ENCODE data around the gene ZNF319. TPM values are rescaled to one million over a fixed set of nuclear protein-coding genes. Genes with fewer than 3 reads are reported as not detected.

Gene ZNF319
- total and polyA plus RNA-seq, 5 donors from 2014 or later = 2.6 to 13.2 (median 6.0) TPM

DNA sequence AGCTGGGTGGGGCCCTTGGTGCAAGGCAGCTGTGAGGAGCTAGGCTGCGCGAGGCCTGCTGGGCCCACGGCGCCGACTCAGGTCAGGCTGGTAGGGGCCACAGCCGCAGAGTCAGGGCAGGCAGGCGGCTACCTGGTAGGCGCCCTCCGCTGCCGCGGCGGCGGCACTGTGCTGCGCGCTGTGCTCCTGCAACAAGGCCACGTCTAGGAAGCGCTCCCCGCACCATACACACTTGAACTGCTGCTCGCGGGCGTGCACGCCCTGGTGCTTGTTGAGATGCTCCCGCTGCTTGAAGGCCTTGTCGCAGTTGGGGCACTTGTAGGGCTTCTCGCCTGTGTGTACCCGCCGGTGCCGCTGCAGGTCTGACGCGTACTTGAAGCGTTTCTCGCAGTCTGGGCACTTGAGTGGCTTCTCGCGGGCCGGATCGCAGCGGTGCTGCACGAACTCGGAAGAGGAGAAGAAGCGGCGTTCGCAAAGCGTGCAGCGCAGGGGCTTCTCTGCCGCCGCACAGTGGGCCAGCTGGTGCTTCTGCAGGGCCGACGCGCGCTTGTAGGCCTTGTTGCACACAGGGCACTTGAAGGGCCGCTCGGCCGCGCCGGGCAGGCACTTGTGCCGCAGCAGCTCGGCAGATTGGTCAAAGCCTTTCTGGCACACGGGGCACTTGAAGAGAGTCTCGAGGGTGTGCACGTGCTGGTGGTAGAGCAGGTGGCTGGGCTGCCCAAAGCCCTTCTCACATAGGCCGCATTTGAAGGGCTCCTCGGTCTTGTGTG is 3.9 kb downstream of the ZNF319 start:
- Mint-ChIP-seq H3K36me3 (peaks cover 6% of the 10 kb centered on the region), H3K27me3 (no peaks in the 10 kb centered on the region), H3K27ac (peak overlapping the region in 1 of 3 donors; percentile 92), H3K4me3 (peak overlapping the region in 1 of 4 donors; percentile 52), H3K9me3 (no peaks in the 10 kb centered on the region), H3K4me1 (peaks cover 5 to 67% (median 28%) of the 10 kb centered on the region in 4 donors)
- DNase-seq (no peak), ATAC-seq (ENCODE audit: low read depth in 2 of 2) (no peak)
- H3K36me3 ChIP-seq (ENCODE audit: control insufficient read depth, insufficient read depth, low read length) = peaks cover 22% of the 10 kb centered on the region
- peaks cover 58% of the 10 kb centered on the region for H3K4me1 ChIP-seq (ENCODE audit: control insufficient read depth, insufficient read depth, low read length, poor library complexity, severe bottlenecking)
- H3K27me3 ChIP-seq (ENCODE audit: control insufficient read depth, insufficient read depth, low read length) = no peaks in the 10 kb centered on the region
- no peaks in the 10 kb centered on the region for H3K9me3 ChIP-seq (ENCODE audit: control insufficient read depth in 2 of 2, low read length in 2 of 2)
- H3K4me3 ChIP-seq (ENCODE audit: low read depth, low read length) = no peak overlapping the region
- no peak overlapping the region for H3K27ac ChIP-seq (ENCODE audit: insufficient read depth, low read length, poor library complexity, severe bottlenecking)

DNA sequence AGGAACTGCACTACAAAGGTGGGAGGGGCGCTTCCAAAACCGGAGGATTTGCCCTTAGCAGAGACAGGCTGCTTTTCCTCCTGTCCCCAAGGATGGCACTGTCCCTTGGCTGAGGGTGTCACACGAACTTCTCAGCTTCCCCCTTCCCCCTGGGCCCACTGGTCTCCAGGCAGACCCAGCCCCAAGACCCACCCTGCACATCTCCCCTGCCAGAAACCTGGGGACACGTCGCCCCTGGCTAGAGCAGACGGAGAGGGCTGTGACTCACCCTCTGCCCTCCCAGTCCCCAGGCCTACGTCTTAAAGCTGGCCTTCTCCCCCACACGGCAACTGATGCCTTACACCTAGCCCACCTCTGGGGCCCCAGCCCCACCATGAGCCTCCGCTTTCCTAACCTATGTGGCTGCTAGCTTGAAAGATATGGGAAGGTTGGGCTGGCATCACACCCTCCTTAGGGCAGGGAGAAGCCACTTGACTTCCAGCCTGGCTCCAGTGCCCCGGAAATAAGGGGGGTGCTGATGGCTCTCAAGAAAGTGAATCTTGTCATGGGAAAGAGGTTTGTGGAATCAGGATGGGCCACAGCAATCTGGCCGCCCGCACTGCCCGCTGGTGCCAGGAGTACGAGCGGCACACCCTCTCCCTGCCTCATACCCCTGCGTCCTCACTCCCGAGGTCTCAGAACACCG is 4.6 kb downstream of the ZNF319 start:
- H3K4me3 Mint-ChIP-seq = peak overlapping the region in 1 of 4 donors; percentile 61
- no peaks in the 10 kb centered on the region for H3K27me3 ChIP-seq (ENCODE audit: control insufficient read depth, insufficient read depth, low read length)
- no peaks in the 10 kb centered on the region for H3K27me3 Mint-ChIP-seq
- H3K9me3 ChIP-seq (ENCODE audit: control insufficient read depth in 2 of 2, low read length in 2 of 2) = no peaks in the 10 kb centered on the region
- no peaks in the 10 kb centered on the region for H3K9me3 Mint-ChIP-seq
- H3K4me1 ChIP-seq (ENCODE audit: control insufficient read depth, insufficient read depth, low read length, poor library complexity, severe bottlenecking) = peaks cover 54% of the 10 kb centered on the region
- H3K4me1 Mint-ChIP-seq = peaks cover 5 to 61% (median 28%) of the 10 kb centered on the region in 4 donors
- peak overlapping the region; percentile 47 for H3K27ac ChIP-seq (ENCODE audit: insufficient read depth, low read length, poor library complexity, severe bottlenecking)
- peaks cover 22% of the 10 kb centered on the region for H3K36me3 ChIP-seq (ENCODE audit: control insufficient read depth, insufficient read depth, low read length)
- H3K27ac Mint-ChIP-seq = peak overlapping the region in 2 of 3 donors; percentile 40 to 46
- peaks cover 6% of the 10 kb centered on the region for H3K36me3 Mint-ChIP-seq
- H3K4me3 ChIP-seq (ENCODE audit: low read depth, low read length) = no peak overlapping the region
- no peak for ATAC-seq (ENCODE audit: low read depth in 2 of 2)
- no peak for DNase-seq

DNA sequence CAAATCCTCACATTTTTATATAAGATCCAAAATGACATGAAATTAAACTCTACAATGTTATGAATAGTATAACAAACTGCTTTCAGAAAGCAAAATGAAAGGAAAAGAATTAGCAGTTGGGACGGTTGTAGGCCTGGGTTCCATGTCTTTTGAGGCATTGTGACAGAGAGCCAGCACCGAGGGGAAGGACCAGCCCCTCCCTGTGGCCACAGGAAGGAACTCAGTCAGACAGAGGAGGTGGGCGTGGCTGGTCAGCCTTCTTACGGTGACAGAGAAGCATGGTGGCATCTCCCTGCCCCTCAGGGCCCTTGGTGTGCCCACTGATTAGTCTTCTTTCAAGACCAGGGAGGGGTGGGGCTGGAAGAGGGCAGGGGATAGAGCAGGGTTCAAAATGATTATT is 5.7 kb downstream of the ZNF319 start:
- Histone ChIP-seq H3K9me3 (ENCODE audit: control insufficient read depth in 2 of 2, low read length in 2 of 2) (no peaks in the 10 kb centered on the region), H3K4me3 (ENCODE audit: low read depth, low read length) (no peak overlapping the region), H3K27me3 (ENCODE audit: control insufficient read depth, insufficient read depth, low read length) (no peaks in the 10 kb centered on the region), H3K4me1 (ENCODE audit: control insufficient read depth, insufficient read depth, low read length, poor library complexity, severe bottlenecking) (peaks cover 50% of the 10 kb centered on the region), H3K27ac (ENCODE audit: insufficient read depth, low read length, poor library complexity, severe bottlenecking) (no peak overlapping the region), H3K36me3 (ENCODE audit: control insufficient read depth, insufficient read depth, low read length) (peaks cover 22% of the 10 kb centered on the region)
- Mint-ChIP-seq H3K27me3 (no peaks in the 10 kb centered on the region), H3K4me3 (peak overlapping the region in 1 of 4 donors; percentile 61), H3K27ac (peak overlapping the region in 2 of 3 donors; percentile 79 to 82), H3K9me3 (no peaks in the 10 kb centered on the region), H3K4me1 (peaks cover 5 to 60% (median 28%) of the 10 kb centered on the region in 4 donors), H3K36me3 (peaks cover 6% of the 10 kb centered on the region)
- ATAC-seq (ENCODE audit: low read depth in 2 of 2) (peak; percentile 38 to 41), DNase-seq (peak in 2 of 3 donors; percentile 24 to 68)

DNA sequence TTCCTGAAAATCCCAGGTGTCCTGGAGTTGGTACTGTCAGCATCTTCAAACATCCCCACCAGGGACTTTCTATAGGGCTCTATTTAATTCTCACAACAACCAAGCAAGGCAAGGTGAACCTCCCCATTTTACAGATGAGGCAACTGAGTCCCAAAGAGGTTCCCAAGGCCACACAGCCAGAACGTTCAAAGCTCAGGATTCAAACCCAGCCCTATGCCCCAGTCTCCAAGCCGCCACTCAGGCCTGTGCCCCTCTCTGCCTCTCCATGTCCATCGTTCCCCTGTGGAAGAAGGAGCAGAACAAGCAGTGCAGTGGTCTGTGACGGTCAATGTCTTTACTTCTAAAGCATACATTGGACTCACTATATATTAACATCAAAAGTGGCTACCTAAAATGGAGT is 6.1 kb downstream of the ZNF319 start:
- Histone ChIP-seq H3K4me1 (ENCODE audit: control insufficient read depth, insufficient read depth, low read length, poor library complexity, severe bottlenecking) (peaks cover 46% of the 10 kb centered on the region), H3K27me3 (ENCODE audit: control insufficient read depth, insufficient read depth, low read length) (no peaks in the 10 kb centered on the region), H3K36me3 (ENCODE audit: control insufficient read depth, insufficient read depth, low read length) (peaks cover 22% of the 10 kb centered on the region), H3K9me3 (ENCODE audit: control insufficient read depth in 2 of 2, low read length in 2 of 2) (no peaks in the 10 kb centered on the region), H3K4me3 (ENCODE audit: low read depth, low read length) (no peak overlapping the region), H3K27ac (ENCODE audit: insufficient read depth, low read length, poor library complexity, severe bottlenecking) (peak overlapping the region; percentile 6)
- Mint-ChIP-seq H3K4me1 (peaks cover 3 to 56% (median 27%) of the 10 kb centered on the region in 4 donors), H3K9me3 (no peaks in the 10 kb centered on the region), H3K36me3 (peaks cover 6% of the 10 kb centered on the region), H3K27ac (peak overlapping the region in 2 of 3 donors; percentile 79 to 82), H3K27me3 (no peaks in the 10 kb centered on the region), H3K4me3 (peak overlapping the region in 1 of 4 donors; percentile 61)
- DNase-seq = no peak
- no peak for ATAC-seq (ENCODE audit: low read depth in 2 of 2)

DNA sequence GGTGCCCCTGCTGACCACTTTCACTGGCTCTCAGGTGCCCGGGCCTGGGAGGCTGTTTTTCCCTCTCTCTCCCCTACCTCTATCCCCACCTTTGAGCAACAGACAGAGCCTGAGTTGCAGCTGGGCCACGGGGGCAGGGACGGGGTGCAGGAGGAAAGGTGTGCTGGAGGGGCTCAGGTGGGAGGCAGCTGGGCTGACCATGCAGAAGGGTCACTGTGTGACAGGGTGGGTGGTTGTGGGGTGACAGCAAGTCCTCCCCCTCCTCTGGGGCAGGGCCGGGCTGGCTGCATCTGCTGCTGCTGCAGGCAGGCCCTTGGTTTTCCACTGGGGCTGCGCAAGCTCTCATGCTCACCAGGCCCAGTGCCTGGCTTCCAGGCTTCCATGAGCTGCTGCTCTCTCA is 6.6 kb downstream of the ZNF319 start:
- Mint-ChIP-seq H3K4me1 (peaks cover 0 to 51% (median 22%) of the 10 kb centered on the region in 4 donors), H3K36me3 (peaks cover 6% of the 10 kb centered on the region), H3K4me3 (no peak overlapping the region), H3K27me3 (no peaks in the 10 kb centered on the region), H3K27ac (no peak overlapping the region), H3K9me3 (no peaks in the 10 kb centered on the region)
- ATAC-seq (ENCODE audit: low read depth in 2 of 2) (no peak), DNase-seq (no peak)
- Histone ChIP-seq H3K9me3 (ENCODE audit: control insufficient read depth in 2 of 2, low read length in 2 of 2) (no peaks in the 10 kb centered on the region), H3K4me3 (ENCODE audit: low read depth, low read length) (no peak overlapping the region), H3K36me3 (ENCODE audit: control insufficient read depth, insufficient read depth, low read length) (peaks cover 22% of the 10 kb centered on the region), H3K4me1 (ENCODE audit: control insufficient read depth, insufficient read depth, low read length, poor library complexity, severe bottlenecking) (peaks cover 41% of the 10 kb centered on the region), H3K27me3 (ENCODE audit: control insufficient read depth, insufficient read depth, low read length) (no peaks in the 10 kb centered on the region), H3K27ac (ENCODE audit: insufficient read depth, low read length, poor library complexity, severe bottlenecking) (peak overlapping the region; percentile 6)

DNA sequence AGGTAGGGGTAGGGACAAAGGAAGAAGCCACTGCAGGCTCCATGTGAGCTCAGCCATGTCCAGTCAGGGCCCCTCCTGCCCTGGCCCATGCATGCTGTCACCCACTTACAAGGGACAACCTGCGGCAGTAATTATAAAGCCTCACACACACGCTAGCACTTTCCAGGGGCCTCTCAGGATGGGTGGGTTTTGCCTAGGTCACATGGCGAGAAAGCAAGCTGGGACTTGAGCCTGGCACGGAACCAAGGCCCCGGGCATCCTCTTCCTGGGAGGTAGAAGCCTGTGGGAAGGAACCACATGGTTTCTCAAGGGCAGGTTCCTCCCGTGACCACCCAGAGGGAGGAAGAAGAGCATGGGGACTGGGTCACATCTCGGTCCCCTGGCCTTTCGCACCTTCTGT is 7.0 kb downstream of the ZNF319 start:
- ATAC-seq (ENCODE audit: low read depth in 2 of 2) = no peak
- no peaks in the 10 kb centered on the region for H3K27me3 Mint-ChIP-seq
- H3K4me1 ChIP-seq (ENCODE audit: control insufficient read depth, insufficient read depth, low read length, poor library complexity, severe bottlenecking) = peaks cover 36% of the 10 kb centered on the region
- no peak for DNase-seq
- peaks cover 6% of the 10 kb centered on the region for H3K36me3 Mint-ChIP-seq
- peak overlapping the region in 1 of 4 donors; percentile 35 for H3K4me3 Mint-ChIP-seq
- H3K9me3 ChIP-seq (ENCODE audit: control insufficient read depth in 2 of 2, low read length in 2 of 2) = no peaks in the 10 kb centered on the region
- peaks cover 22% of the 10 kb centered on the region for H3K36me3 ChIP-seq (ENCODE audit: control insufficient read depth, insufficient read depth, low read length)
- H3K4me1 Mint-ChIP-seq = peaks cover 0 to 47% (median 18%) of the 10 kb centered on the region in 4 donors
- H3K4me3 ChIP-seq (ENCODE audit: low read depth, low read length) = no peak overlapping the region
- H3K27ac ChIP-seq (ENCODE audit: insufficient read depth, low read length, poor library complexity, severe bottlenecking) = no peak overlapping the region
- H3K9me3 Mint-ChIP-seq = no peaks in the 10 kb centered on the region
- no peaks in the 10 kb centered on the region for H3K27me3 ChIP-seq (ENCODE audit: control insufficient read depth, insufficient read depth, low read length)
- peak overlapping the region in 1 of 3 donors; percentile 53 for H3K27ac Mint-ChIP-seq

DNA sequence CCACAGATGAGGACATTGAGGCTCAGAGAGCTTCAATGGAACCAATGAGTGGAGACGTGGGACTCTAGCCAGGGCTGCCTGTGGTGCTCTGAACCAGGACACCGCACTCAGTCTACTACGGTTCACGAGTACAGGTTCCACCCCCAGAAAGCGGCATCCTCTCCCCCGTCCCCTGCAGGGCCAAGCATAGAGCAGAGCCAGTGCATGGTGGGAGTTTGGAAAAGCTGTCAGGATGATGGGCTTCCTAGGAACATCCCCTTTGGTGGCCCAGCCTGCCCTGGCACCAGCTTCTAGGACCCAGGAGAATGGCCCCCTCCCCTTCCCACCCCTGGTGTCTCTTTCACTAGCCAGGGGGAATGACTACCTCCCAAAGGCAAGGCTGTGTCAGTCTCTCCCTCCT is 8.4 kb downstream of the ZNF319 start:
- DNase-seq = no peak
- Mint-ChIP-seq H3K27me3 (no peaks in the 10 kb centered on the region), H3K9me3 (no peaks in the 10 kb centered on the region), H3K36me3 (peaks cover 6% of the 10 kb centered on the region), H3K4me3 (no peak overlapping the region), H3K27ac (peak overlapping the region in 2 of 3 donors; percentile 82), H3K4me1 (peaks cover 0 to 33% (median 10%) of the 10 kb centered on the region in 4 donors)
- Histone ChIP-seq H3K27me3 (ENCODE audit: control insufficient read depth, insufficient read depth, low read length) (no peaks in the 10 kb centered on the region), H3K36me3 (ENCODE audit: control insufficient read depth, insufficient read depth, low read length) (peaks cover 15% of the 10 kb centered on the region), H3K27ac (ENCODE audit: insufficient read depth, low read length, poor library complexity, severe bottlenecking) (no peak overlapping the region), H3K4me3 (ENCODE audit: low read depth, low read length) (no peak overlapping the region), H3K9me3 (ENCODE audit: control insufficient read depth in 2 of 2, low read length in 2 of 2) (no peaks in the 10 kb centered on the region), H3K4me1 (ENCODE audit: control insufficient read depth, insufficient read depth, low read length, poor library complexity, severe bottlenecking) (peaks cover 23% of the 10 kb centered on the region)
- no peak for ATAC-seq (ENCODE audit: low read depth in 2 of 2)

All from CD4-positive, CD25-positive, alpha-beta regulatory T cell (primary cell).